HG02840 (cell line): ENCODE results near the gene DDB1.

Source experiments
- ATAC-seq: cut with Tn5 transposase; IDR thresholded peaks from one replicate; pipeline ENCODE4 v1.9.1; 2021; ENCODE audit warnings: mild to moderate bottlenecking, moderate library complexity, moderate number of reproducible peaks; ENCODE audit not compliant: unreplicated experiment, low FRiP score

The DDB1 gene

GRCh38 chr11:61357233-61357893, 24.5 kb upstream of the DDB1 start:
- ATAC-seq: no peak

- no peak for ATAC-seq
These were observed 23.8 kb upstream of the DDB1 start for GRCh38 chr11:61356706-61357105.

DNA sequence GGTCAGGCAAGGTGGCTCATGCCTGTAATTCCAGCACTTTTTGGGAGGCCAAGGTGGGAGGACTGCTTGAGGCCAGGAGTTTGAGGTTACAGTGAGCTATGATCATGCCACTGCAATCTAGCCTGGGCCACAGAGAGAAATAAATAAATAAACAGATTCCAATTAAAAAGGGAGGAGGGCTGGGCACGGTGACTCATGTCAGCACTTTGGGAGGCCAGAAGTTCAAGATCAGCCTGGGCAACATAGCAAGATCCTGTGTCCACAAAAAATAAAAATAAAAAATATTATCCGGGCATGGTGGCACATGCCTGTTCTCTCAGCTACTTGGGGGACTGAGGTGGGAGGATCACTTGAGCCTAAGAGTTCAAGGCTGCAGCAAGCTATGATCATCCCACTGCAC, 21.3 kb upstream of the DDB1 start:
- ATAC-seq: no peak

- no peak for ATAC-seq
These were observed 20.5 kb upstream of the DDB1 start for GRCh38 chr11:61353131-61354067.

DNA sequence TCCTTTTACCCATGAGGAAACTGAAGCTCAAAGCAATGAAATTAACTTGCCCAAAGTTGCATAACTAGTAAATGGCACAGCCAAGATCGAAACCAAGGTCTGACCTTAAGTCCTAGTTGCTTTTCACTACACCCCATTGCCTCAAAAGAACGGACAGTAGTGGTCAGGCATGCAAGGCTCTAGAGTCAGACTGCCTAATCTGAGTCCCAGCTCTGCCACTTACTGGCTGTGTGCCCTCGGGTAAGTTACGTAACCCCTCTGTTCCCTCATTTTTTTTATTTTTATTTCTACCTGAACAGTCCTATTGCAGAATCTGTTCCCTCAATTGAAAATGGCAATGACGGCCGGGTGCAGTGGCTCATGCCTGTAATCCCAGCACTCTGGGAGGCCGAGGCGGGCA, 19.1 kb upstream of the DDB1 start:
- ATAC-seq: no peak

DNA sequence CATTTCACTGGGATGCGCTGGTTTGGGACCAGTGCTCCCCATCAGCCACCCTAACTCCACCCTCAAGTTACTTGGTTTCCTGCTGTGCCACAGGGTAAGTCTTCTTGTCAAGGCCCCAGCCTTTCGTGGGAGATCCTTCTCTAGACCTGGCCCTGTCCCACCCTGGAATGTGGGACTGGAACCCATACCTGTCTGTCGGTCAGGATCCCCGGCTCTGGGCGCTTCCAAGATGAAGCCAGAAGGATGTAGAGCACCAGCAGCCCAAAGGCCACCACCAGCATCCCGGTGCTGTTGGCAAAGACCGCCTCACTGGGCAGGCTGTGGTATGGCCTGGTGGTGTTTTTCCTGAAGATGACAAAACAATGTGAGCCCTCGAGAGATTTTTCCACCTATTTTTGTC, 17.9 kb upstream of the DDB1 start:
- ATAC-seq: no peak

- no peak for ATAC-seq
These were observed 17.4 kb upstream of the DDB1 start for GRCh38 chr11:61350336-61350735.

- ATAC-seq: no peak
These were observed 17.0 kb upstream of the DDB1 start for GRCh38 chr11:61349916-61350315.

GRCh38 chr11:61349189-61349751, 16.4 kb upstream of the DDB1 start:
- ATAC-seq: no peak

GRCh38 chr11:61347916-61348461, 15.1 kb upstream of the DDB1 start:
- no peak for ATAC-seq

DNA sequence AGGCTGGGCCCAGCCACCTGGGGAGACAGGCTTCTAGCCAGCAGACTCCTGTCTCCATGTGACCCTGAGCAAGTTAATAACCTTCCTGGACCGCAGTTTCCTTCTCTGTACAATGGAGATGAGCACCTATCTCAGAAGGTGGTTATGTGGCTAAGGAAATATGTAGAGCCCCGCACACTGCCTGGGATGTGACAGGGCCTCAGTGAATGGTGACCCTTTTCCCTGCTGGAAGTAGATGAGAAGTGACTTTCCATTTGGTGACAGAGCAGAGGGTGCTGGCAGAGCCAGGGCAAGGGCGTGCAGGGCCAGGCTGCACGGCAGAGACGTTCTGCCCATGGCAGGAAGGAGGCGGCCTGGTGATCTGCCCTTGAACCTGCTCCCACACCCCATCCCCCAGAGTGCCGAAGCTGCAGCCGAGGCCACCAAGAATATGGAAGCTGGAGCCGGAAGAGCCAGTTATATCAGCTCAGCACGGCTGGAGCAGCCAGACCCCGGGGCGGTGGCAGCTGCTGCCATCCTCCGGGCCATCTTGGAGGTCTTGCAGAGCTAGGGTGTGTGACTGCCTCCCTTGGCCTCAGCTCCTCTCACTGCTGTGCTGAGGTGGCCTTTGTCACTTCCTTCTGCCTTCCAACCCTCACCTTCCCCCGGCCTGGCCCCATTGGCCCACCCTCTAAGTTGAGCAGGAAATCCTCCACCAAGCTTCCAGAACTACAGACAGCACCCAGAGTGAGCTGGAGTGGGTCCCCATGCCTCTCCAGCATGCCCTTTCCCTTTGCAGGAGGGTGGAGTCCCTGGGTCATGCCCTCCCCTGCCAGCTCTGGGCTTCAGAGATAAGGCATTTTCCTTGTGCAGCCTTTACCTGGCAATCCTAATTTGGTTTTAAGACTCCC, 13.3 kb upstream of the DDB1 start:
- no peak for ATAC-seq

GRCh38 chr11:61345170-61345610, 12.3 kb upstream of the DDB1 start:
- no peak for ATAC-seq

GRCh38 chr11:61343792-61344745, 11.2 kb upstream of the DDB1 start:
- no peak for ATAC-seq

DNA sequence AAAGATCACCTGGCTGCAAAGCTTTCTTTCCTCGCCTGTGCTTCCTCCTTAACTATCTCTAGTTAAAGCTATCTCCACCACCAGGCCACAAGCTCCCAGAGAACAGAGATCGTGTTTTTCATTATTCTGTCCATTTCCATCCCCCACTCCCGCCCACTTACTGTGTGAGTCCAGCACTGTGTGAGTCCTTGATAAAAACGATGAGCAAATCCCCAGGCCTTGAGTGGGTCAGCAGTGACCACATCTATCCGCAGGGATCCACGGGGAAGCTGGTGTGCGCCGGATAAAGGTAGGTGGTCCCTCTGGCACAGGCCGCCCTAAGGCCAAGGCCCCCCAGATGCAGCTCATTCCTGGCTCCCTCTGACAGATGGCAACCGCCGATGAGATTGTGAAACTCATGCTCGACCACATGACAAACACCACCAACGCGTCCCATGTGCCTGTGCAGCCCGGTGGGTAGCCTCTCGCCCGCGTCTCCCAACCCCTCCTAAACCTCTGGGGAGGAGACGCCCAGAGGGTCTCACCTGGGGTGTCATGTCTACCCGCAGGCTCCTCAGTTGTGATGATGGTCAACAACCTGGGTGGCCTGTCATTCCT, 9.4 kb upstream of the DDB1 start:
- ATAC-seq: no peak

- ATAC-seq: no peak
These were observed 8.8 kb upstream of the DDB1 start for GRCh38 chr11:61341706-61342105.

DNA sequence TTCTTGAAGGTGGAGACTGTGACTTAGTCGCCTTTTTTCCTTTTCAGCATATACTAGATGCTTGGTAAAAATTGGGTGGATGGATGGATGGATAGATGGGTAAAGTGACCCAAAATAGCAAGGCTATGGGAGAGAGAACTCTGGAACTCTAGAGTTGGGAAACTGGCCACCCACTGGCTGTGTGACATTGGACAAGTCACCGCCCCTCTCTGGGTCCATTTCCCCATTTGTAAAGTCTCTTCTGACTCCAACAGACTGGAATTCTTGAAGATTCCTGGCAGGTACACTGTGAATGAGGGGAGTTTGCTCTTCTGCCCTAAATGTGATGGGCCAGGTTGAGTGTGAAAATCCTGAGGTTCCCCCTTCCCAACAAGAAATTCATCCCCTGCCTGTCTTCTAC, 8.1 kb upstream of the DDB1 start:
- ATAC-seq: no peak

DNA sequence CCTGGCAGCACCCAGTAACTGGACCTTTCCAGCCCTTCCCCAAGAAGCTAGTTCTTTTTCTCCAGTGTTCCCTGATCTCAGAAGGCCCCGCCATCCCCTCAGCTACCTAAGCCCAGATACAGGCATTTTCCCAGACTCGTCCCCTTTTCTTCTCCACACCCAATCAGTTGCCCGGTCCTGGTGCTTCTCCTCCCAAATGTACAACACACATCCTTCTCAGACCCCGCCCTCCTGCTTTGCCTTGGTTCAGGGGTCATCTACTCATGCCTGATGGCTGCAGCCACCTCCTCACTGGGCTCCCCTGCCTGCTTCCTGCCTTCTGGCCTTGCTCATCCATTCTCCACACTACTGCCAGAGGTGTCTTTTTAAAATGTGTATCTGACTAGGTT, 6.6 kb upstream of the DDB1 start:
- no peak for ATAC-seq

GRCh38 chr11:61338783-61339489, 6.0 kb upstream of the DDB1 start:
- no peak for ATAC-seq
